B cell (primary cell): ENCODE data around the gene PCF11.

ENCODE experiments used
- EZH2 ChIP-seq: IDR thresholded peaks from 2 replicates; pipeline ENCODE4 v1.6.1; 2012; ENCODE audit warnings: borderline replicate concordance, low read depth, mild to moderate bottlenecking, moderate library complexity, low read length; ENCODE audit not compliant: insufficient read depth, poor library complexity, severe bottlenecking
- TF ChIP-seq, protein P1 (sequence below): fragments of 200-600 bp; IDR thresholded peaks from one replicate; pipeline ENCODE4 v1.8.0; 2022; ENCODE audit warnings: antibody characterized with exemption, mild to moderate bottlenecking

DNA sequence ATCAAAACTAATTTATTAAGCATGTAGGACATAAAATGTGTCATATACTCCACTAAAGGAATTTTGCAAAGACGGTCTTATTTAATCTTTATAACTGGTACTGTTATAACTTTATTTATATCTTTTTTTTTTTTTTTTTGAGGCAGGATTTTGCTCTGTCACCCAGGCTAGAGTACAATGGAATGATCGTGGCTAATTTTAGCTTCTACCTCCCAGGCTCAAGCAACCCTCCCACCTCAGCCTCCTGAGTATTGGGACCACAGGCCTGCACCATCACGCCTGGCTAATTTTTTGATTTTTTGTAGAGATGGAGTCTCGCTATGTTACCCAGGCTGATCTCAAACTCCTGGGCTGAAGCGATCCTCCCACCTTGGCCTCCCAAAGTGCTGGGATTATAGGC is 31.4 kb upstream of the PCF11 start:
- no peak for TF ChIP-seq EZH2
- TF ChIP-seq, protein P1, sequence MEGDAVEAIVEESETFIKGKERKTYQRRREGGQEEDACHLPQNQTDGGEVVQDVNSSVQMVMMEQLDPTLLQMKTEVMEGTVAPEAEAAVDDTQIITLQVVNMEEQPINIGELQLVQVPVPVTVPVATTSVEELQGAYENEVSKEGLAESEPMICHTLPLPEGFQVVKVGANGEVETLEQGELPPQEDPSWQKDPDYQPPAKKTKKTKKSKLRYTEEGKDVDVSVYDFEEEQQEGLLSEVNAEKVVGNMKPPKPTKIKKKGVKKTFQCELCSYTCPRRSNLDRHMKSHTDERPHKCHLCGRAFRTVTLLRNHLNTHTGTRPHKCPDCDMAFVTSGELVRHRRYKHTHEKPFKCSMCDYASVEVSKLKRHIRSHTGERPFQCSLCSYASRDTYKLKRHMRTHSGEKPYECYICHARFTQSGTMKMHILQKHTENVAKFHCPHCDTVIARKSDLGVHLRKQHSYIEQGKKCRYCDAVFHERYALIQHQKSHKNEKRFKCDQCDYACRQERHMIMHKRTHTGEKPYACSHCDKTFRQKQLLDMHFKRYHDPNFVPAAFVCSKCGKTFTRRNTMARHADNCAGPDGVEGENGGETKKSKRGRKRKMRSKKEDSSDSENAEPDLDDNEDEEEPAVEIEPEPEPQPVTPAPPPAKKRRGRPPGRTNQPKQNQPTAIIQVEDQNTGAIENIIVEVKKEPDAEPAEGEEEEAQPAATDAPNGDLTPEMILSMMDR: no peak
